Keratinocyte (primary cell): ENCODE data around the gene GPC1. TPM values are rescaled to one million over a fixed set of nuclear protein-coding genes. Genes with fewer than 3 reads are reported as not detected.

Experiments
- DNase-seq: peaks from one replicate; pipeline ENCODE4 v3.0.0-alpha.2; 2011; ENCODE audit warnings: low read depth, missing footprints, low spot score
- FAIRE-seq: peaks from 2 replicates; lab custom pipeline; 2011; peaks lifted over from hg19 to GRCh38; lab: Jason Lieb, UNC
- H2AFZ ChIP-seq: 2 replicates; pipeline ENCODE4 v1.6.0; 2012; ENCODE audit warnings: low read length, control low read depth, inconsistent platforms; ENCODE audit not compliant: control insufficient read depth
- H3K27ac ChIP-seq: 2 replicates; pipeline ENCODE4 v1.5.1; 2011; ENCODE audit warnings: low read length; ENCODE audit not compliant: control insufficient read depth, insufficient read depth
- H3K27me3 ChIP-seq: 3 replicates; pipeline ENCODE4 v1.6.0; 2011; ENCODE audit warnings: low read length; ENCODE audit not compliant: control insufficient read depth, insufficient read depth; ENCODE audit errors: extremely low read depth
- H3K36me3 ChIP-seq, 2 experiments: 2 replicates in 1 of 2; 3 replicates in 1 of 2; pipeline ENCODE4 v1.5.1; 2011; ENCODE audit warnings: low read length in 2 of 2, mild to moderate bottlenecking in 1 of 2; ENCODE audit not compliant: control insufficient read depth in 2 of 2, insufficient read depth in 2 of 2; ENCODE audit errors: extremely low read depth in 1 of 2
- H3K4me1 ChIP-seq: 3 replicates; pipeline ENCODE4 v1.5.1; 2011; ENCODE audit warnings: low read length; ENCODE audit not compliant: control insufficient read depth, insufficient read depth; ENCODE audit errors: extremely low read depth
- H3K4me2 ChIP-seq: 3 replicates; pipeline ENCODE4 v1.6.0; 2011; ENCODE audit warnings: low read depth, low read length; ENCODE audit not compliant: control insufficient read depth, insufficient read depth; ENCODE audit errors: extremely low read depth
- H3K4me3 ChIP-seq, 3 experiments: fragments of 200-600 bp in 1 of 3; sonication (generic) in 1 of 3; 2 replicates in 2 of 3; 3 replicates in 1 of 3; pipeline ENCODE4 v1.5.1; 2011 to 2016; ENCODE audit warnings: low read length in 3 of 3, mild to moderate bottlenecking in 3 of 3, control low read depth in 2 of 3, inconsistent platforms in 1 of 3, low read depth in 1 of 3, mixed read lengths in 1 of 3, mixed run types in 1 of 3, moderate library complexity in 1 of 3; ENCODE audit not compliant: control insufficient read depth in 2 of 3, insufficient read depth in 2 of 3; ENCODE audit errors: extremely low read depth in 1 of 3
- H3K79me2 ChIP-seq: 2 replicates; pipeline ENCODE4 v1.6.0; 2012; ENCODE audit warnings: low read length; ENCODE audit not compliant: control insufficient read depth, insufficient read depth
- H3K9ac ChIP-seq: 3 replicates; pipeline ENCODE4 v1.6.0; 2011; ENCODE audit warnings: low read length; ENCODE audit not compliant: control insufficient read depth, insufficient read depth; ENCODE audit errors: extremely low read depth
- H3K9me1 ChIP-seq: 3 replicates; pipeline ENCODE4 v1.6.0; 2011; ENCODE audit warnings: low read length; ENCODE audit not compliant: control insufficient read depth, insufficient read depth; ENCODE audit errors: extremely low read depth
- H3K9me3 ChIP-seq: 2 replicates; pipeline ENCODE4 v1.5.1; 2012; ENCODE audit warnings: low read depth, low read length; ENCODE audit not compliant: control insufficient read depth
- H4K20me1 ChIP-seq: 3 replicates; pipeline ENCODE4 v1.6.0; 2011; ENCODE audit warnings: low read length; ENCODE audit not compliant: control insufficient read depth, insufficient read depth; ENCODE audit errors: extremely low read depth
- EZH2 ChIP-seq: IDR thresholded peaks from one replicate; pipeline ENCODE4 v1.6.1; 2012; ENCODE audit warnings: inconsistent platforms, mild to moderate bottlenecking, low read length, moderate library complexity
- dilution Hi-C: fragments of 300-500 bp; cut with MboI; formaldehyde crosslinking; loops from one replicate; pipeline ENCODE4 v1.7.0; 2020; ENCODE audit warnings: low sequenced_read_pairs; ENCODE audit not compliant: extremely low pct_ligation_motif_present
- polyA plus RNA-seq, 5 experiments: library from polyadenylated mRNA; depleted of rRNA in 3 of 5; stranded (reverse) in 3 of 5; stranded (forward) in 1 of 5; unstranded in 1 of 5; fragments of >200 nt; gene quantifications; 1 replicate in 1 of 5; 2 replicates in 3 of 5; 3 replicates in 1 of 5; pipeline versions ENCODE4 v1.2.1 to v1.2.3, GENCODE V29; 2011 to 2012; ENCODE audit warnings: missing spikeins in 2 of 5, low read depth in 1 of 5, low replicate concordance in 1 of 5
- TF ChIP-seq, protein P1 (sequence below), 3 experiments: IDR thresholded peaks in 1 of 3; conservative IDR thresholded peaks in 1 of 3; optimal IDR thresholded peaks in 1 of 3; 2 replicates in 2 of 3; 3 replicates in 1 of 3; pipeline versions ENCODE3 to v1.5.1; 2011; ENCODE audit warnings: low read length in 3 of 3, mild to moderate bottlenecking in 3 of 3, moderate library complexity in 2 of 3, control low read depth in 1 of 3, inconsistent platforms in 1 of 3; ENCODE audit not compliant: insufficient read depth in 2 of 3; ENCODE audit errors: extremely low read depth in 1 of 3

The GPC1 gene
- polyA plus RNA-seq, 1 donor (not counting 4 experiments of a cell fraction or from before 2014, with no cell fraction given), result 46.6 TPM

DNA sequence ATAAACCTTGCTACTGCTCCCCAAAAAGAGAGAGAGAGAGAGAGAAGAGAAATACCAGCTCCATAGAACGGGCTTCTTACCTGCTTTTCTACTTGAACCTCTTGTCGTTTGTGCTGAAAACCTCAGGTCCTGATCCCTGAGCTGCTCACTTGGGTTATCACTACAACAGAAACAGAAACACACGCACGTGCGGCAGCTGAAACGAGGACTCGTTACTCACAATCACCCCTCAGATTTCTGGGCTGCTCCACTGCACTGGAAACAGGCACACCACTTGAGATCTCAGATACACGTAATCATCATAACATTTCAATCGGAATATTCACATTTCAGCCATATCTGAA is 48.2 kb upstream of the GPC1 start:
- no peaks in the 10 kb centered on the region for H4K20me1 ChIP-seq
- no peak overlapping the region for H2AFZ ChIP-seq
- FAIRE-seq (no peak), DNase-seq (no peak)
- no peak overlapping the region for H3K4me3 ChIP-seq
- no peak overlapping the region for H3K4me2 ChIP-seq
- no peaks in the 10 kb centered on the region for H3K79me2 ChIP-seq
- no peaks in the 10 kb centered on the region for H3K9me1 ChIP-seq
- H3K4me1 ChIP-seq, result peaks cover 3% of the 10 kb centered on the region
- H3K27me3 ChIP-seq, result no peaks in the 10 kb centered on the region
- dilution Hi-C loops, result no loop called here
- no peak overlapping the region for H3K9ac ChIP-seq
- no peak overlapping the region for H3K27ac ChIP-seq
- no peak for TF ChIP-seq EZH2
- TF ChIP-seq, protein P1, sequence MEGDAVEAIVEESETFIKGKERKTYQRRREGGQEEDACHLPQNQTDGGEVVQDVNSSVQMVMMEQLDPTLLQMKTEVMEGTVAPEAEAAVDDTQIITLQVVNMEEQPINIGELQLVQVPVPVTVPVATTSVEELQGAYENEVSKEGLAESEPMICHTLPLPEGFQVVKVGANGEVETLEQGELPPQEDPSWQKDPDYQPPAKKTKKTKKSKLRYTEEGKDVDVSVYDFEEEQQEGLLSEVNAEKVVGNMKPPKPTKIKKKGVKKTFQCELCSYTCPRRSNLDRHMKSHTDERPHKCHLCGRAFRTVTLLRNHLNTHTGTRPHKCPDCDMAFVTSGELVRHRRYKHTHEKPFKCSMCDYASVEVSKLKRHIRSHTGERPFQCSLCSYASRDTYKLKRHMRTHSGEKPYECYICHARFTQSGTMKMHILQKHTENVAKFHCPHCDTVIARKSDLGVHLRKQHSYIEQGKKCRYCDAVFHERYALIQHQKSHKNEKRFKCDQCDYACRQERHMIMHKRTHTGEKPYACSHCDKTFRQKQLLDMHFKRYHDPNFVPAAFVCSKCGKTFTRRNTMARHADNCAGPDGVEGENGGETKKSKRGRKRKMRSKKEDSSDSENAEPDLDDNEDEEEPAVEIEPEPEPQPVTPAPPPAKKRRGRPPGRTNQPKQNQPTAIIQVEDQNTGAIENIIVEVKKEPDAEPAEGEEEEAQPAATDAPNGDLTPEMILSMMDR (optimal IDR thresholded peaks at IDR 0.05 in 1 of 3, IDR thresholded peaks at IDR 0.05 in 1 of 3, conservative IDR thresholded peaks at IDR 0.05 in 1 of 3; ENCODE audit: extremely low read depth in 1 of 3, insufficient read depth in 2 of 3, low read length in 3 of 3), result no peak
- no peaks in the 10 kb centered on the region for H3K36me3 ChIP-seq
- no peaks in the 10 kb centered on the region for H3K9me3 ChIP-seq

DNA sequence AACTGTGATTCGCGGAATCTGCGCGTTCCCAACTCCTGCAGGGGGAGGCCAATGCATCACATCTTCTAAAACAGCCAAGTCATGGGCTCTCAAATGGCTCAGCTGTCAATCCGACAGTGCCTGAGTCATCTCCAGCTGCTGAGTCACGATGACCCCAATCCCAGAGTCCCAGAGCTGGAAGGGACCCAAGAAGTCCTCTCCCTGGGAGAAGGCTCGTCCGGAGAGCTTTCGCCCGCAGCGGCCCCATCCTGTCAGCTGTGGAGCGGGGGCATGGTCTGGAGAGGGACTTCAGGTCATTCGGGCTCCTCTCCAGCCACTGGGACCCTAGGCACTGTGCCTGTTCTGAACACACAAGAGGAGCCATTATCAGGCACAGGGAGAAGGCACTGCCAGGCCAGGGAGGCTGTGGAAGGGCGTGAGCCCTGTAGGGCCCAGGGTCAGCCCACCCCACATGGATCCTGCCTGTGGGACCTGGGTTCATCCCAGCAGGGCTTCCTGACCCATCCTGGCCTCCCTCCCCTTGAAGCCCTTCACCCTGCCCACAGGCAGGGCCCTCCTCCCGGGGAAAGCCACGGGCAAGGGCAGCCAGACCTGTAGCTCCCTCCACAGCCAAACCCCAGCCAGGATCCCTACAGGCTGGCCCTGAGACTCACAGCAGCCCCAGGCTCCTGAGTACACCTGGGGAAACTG is 47.6 kb upstream of the GPC1 start:
- no peak overlapping the region for H3K27ac ChIP-seq
- peaks cover 3% of the 10 kb centered on the region for H3K4me1 ChIP-seq
- no peaks in the 10 kb centered on the region for H3K9me1 ChIP-seq
- no peaks in the 10 kb centered on the region for H3K79me2 ChIP-seq
- no peaks in the 10 kb centered on the region for H3K36me3 ChIP-seq
- no peak for TF ChIP-seq EZH2
- TF ChIP-seq, protein P1 (optimal IDR thresholded peaks at IDR 0.05 in 1 of 3, IDR thresholded peaks at IDR 0.05 in 1 of 3, conservative IDR thresholded peaks at IDR 0.05 in 1 of 3; ENCODE audit: extremely low read depth in 1 of 3, insufficient read depth in 2 of 3, low read length in 3 of 3), result no peak
- dilution Hi-C loops, result no loop called here
- FAIRE-seq (peak; percentile 87), DNase-seq (no peak)
- no peak overlapping the region for H3K9ac ChIP-seq
- no peaks in the 10 kb centered on the region for H3K9me3 ChIP-seq
- H3K27me3 ChIP-seq, result no peaks in the 10 kb centered on the region
- no peaks in the 10 kb centered on the region for H4K20me1 ChIP-seq
- no peak overlapping the region for H2AFZ ChIP-seq
- no peak overlapping the region for H3K4me3 ChIP-seq
- H3K4me2 ChIP-seq, result no peak overlapping the region
